ENCODE results near the gene ZNF175. TPM values are rescaled to one million over a fixed set of nuclear protein-coding genes. Genes with fewer than 3 reads are reported as not detected.

ZNF175 gene
- total and polyA plus RNA-seq, 9 of the 15 experiments (the other 6 are each of a cell fraction or from before 2014, with no cell fraction given), result 3.7 to 37.9 (median 14.0) TPM

DNA sequence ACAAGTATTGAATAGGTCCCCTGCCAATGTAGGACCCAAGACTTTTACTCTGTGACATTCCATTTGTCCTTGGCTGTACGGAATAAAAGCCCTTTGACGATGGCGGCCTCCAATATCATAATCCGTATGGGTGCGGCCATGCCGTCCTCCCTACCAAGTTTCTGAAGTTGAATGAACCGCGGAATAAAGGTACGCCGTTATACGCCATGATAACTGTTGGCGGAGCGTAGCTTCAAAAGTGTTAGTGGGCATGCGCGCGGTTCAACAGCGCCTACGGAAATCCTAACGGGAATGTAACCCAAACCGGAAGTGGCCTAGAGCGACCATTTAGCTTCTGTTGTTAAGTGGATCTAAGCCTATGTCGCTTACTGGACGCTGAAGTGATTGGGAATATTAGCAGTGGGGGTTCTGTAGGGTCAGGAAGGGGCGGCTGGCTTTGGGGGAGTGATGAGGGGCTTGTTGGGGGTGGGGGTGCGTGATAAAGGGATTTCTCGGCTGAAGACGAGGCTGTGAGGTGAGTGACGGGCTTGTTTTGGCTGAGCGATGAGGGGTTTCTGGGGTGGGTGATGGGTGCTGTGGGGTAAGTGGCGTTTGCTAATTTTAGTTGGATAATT is at the start of gene ZNF175 (continued):
- TF ChIP-seq MLLT1 (IDR thresholded peaks at IDR 0.05) (peak; percentile 40 to 64; a peak in 3 of 4 replicates), ZKSCAN1 (IDR thresholded peaks at IDR 0.05; ENCODE audit: low read depth, low read length) (peak; percentile 85), YBX1 (IDR thresholded peaks at IDR 0.05) (no peak), DIDO1 (tag; IDR thresholded peaks at IDR 0.05; ENCODE audit: low read depth) (peak; percentile 67; the same call in 1 of the 2 replicates), ZNF830 (CRISPR knock-in tag; IDR thresholded peaks at IDR 0.05) (no peak), MYNN (IDR thresholded peaks at IDR 0.05) (peak; percentile 65; the same call in 1 of the 2 replicates), MYNN (CRISPR knock-in tag; IDR thresholded peaks at IDR 0.05) (no peak), CXXC5 (CRISPR knock-in tag; IDR thresholded peaks at IDR 0.05) (peak; percentile 92), ZNF644 (tag; IDR thresholded peaks at IDR 0.05; ENCODE audit: low read depth) (peak; percentile 90; the same call in 1 of the 2 replicates), CC2D1A (IDR thresholded peaks at IDR 0.05) (0 out of 2 replicates have a peak, but pooled peaks have one; percentile 25), DDX20 (tag; IDR thresholded peaks at IDR 0.05; ENCODE audit: low read depth) (peak; percentile 62; the same call in 1 of the 2 replicates), CREB1 (IDR thresholded peaks at IDR 0.05) (no peak), CREB1 (CRISPR knock-in tag; IDR thresholded peaks at IDR 0.05) (peak; percentile 41; the same call in 1 of the 2 replicates), FOXJ2 (tag; IDR thresholded peaks at IDR 0.05) (peak; percentile 74; the same call in 1 of the 2 replicates), RFX1 (IDR thresholded peaks at IDR 0.05) (no peak), TCF7L2 (IDR thresholded peaks at IDR 0.05; ENCODE audit: low read depth, low read length) (peak; percentile 99), GATA2 (CRISPR knock-in tag; IDR thresholded peaks at IDR 0.05) (no peak), XRCC5 (IDR thresholded peaks at IDR 0.05; ENCODE audit: low read depth, low read length) (0 out of 2 replicates have a peak, but pooled peaks have one; percentile 29), BACH1 (tag; IDR thresholded peaks at IDR 0.05) (peak; percentile 81), SRSF3 (IDR thresholded peaks at IDR 0.05; ENCODE audit: insufficient read depth, low read length) (no peak), PHTF2 (CRISPR knock-in tag; IDR thresholded peaks at IDR 0.05) (no peak), ETV5 (CRISPR knock-in tag; IDR thresholded peaks at IDR 0.05; ENCODE audit: low read depth) (peak; percentile 54; the same call in 1 of the 2 replicates), POU5F1 (IDR thresholded peaks at IDR 0.05; ENCODE audit: borderline replicate concordance, low read depth, low read length, partially characterized antibody) (peak; percentile 62), ZNF766 (CRISPR knock-in tag; conservative IDR thresholded peaks at IDR 0.05) (peak; percentile 96)
- TF ChIP-seq, protein P1, sequence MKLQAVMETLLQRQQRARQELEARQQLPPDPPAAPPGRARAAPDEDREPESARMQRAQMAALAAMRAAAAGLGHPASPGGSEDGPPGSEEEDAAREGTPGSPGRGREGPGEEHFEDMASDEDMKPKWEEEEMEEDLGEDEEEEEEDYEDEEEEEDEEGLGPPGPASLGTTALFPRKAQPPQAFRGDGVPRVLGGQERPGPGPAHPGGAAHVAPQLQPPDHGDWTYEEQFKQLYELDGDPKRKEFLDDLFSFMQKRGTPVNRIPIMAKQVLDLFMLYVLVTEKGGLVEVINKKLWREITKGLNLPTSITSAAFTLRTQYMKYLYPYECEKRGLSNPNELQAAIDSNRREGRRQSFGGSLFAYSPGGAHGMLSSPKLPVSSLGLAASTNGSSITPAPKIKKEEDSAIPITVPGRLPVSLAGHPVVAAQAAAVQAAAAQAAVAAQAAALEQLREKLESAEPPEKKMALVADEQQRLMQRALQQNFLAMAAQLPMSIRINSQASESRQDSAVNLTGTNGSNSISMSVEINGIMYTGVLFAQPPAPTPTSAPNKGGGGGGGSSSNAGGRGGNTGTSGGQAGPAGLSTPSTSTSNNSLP (IDR thresholded peaks at IDR 0.05; ENCODE audit: borderline replicate concordance, low read depth, low read length), result 0 out of 2 replicates have a peak, but pooled peaks have one; percentile 46
- TF ChIP-seq, protein P2, sequence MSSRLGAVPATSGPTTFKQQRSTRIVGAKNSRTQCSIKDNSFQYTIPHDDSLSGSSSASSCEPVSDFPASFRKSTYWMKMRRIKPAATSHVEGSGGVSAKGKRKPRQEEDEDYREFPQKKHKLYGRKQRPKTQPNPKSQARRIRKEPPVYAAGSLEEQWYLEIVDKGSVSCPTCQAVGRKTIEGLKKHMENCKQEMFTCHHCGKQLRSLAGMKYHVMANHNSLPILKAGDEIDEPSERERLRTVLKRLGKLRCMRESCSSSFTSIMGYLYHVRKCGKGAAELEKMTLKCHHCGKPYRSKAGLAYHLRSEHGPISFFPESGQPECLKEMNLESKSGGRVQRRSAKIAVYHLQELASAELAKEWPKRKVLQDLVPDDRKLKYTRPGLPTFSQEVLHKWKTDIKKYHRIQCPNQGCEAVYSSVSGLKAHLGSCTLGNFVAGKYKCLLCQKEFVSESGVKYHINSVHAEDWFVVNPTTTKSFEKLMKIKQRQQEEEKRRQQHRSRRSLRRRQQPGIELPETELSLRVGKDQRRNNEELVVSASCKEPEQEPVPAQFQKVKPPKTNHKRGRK (tag; IDR thresholded peaks at IDR 0.05), result no peak

All from K562 (cell line).